ENCODE data around the gene SLC8B1.

Gene SLC8B1

DNA sequence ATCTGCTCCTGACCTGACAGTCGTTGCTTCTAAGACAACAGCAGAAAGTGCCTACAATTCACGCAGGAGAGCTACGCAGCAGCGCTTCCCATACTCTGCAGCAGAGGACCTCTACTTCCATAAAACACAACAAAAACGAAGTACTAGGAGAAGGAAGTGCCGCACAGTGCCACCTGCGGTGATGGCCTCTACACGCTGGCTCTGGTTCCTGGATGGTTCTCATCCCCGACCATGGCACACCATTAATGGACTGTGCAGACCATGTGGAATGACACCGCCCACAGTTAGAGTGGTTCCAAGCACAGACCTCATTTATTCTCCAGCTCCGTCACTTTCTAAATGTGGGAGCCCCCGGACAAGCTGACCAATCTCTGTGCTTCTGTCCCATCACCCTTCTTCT is 85.4 kb downstream of the SLC8B1 start:
- no peaks in the 10 kb centered on the region for H3K9me3 Mint-ChIP-seq
- DNase-seq (ENCODE audit: low spot score in 2 of 2) (no peak), ATAC-seq (replicated peaks; ENCODE audit: extremely low read depth, poor library complexity, severe bottlenecking) (no peak)
- no peak overlapping the region for H3K27ac Mint-ChIP-seq (ENCODE audit: low read depth)
- H3K4me1 Mint-ChIP-seq, result no peaks in the 10 kb centered on the region
- H3K27me3 Mint-ChIP-seq, result no peaks in the 10 kb centered on the region
- H3K36me3 Mint-ChIP-seq (ENCODE audit: insufficient read depth), result peaks cover 7% of the 10 kb centered on the region
- no peak overlapping the region for H3K4me3 Mint-ChIP-seq

GRCh38 chr12:113248842-113249435 is 86.0 kb downstream of the SLC8B1 start:
- Mint-ChIP-seq H3K27ac (ENCODE audit: low read depth) (no peak overlapping the region), H3K4me1 (no peaks in the 10 kb centered on the region)
- no peak for ATAC-seq (replicated peaks; ENCODE audit: extremely low read depth, poor library complexity, severe bottlenecking)

More at GRCh38 chr12:113248842-113249435, 86.0 kb downstream of the SLC8B1 start:
- Mint-ChIP-seq H3K36me3 (ENCODE audit: insufficient read depth) (peaks cover 7% of the 10 kb centered on the region), H3K4me3 (no peak overlapping the region), H3K27me3 (no peaks in the 10 kb centered on the region), H3K9me3 (no peaks in the 10 kb centered on the region)
- no peak for DNase-seq (ENCODE audit: low spot score in 2 of 2)
